Kidney (tissue), 14 donors: ENCODE results near the gene RETSAT. TPM values are rescaled to one million over a fixed set of nuclear protein-coding genes. Genes with fewer than 3 reads are reported as not detected.
A peak's percentile ranks its signal among the peaks of the same experiment; 100 is the strongest.

ENCODE experiments used
- DNase-seq, 5 donors: peaks; one replicate each; pipeline ENCODE4 v3.0.0-alpha.2; 2013 to 2020
- FAIRE-seq: peaks from 2 replicates; lab custom pipeline; 2012; peaks lifted over from hg19 to GRCh38; lab: Jason Lieb, UNC
- H3K27ac ChIP-seq, 2 donors: one replicate each; pipeline ENCODE4 v1.7.0; 2013; ENCODE audit warnings: low read depth in 2 of 2, low read length in 2 of 2, inconsistent platforms in 1 of 2
- H3K27me3 ChIP-seq: one replicate; pipeline ENCODE4 v1.7.1; 2013; ENCODE audit warnings: low read length, inconsistent platforms; ENCODE audit not compliant: control insufficient read depth, insufficient read depth
- H3K36me3 ChIP-seq, 3 donors: one replicate each; pipeline versions ENCODE4 v1.7.0 to v1.7.1; 2013; ENCODE audit warnings: low read length in 3 of 3, control low read depth in 1 of 3, inconsistent platforms in 1 of 3; ENCODE audit not compliant: insufficient read depth in 3 of 3, control insufficient read depth in 2 of 3
- H3K4me1 ChIP-seq, 3 donors: one replicate each; pipeline versions ENCODE4 v1.7.0 to v1.7.1; 2013; ENCODE audit warnings: low read length in 3 of 3, inconsistent platforms in 1 of 3, low read depth in 1 of 3; ENCODE audit not compliant: control insufficient read depth in 2 of 3, insufficient read depth in 2 of 3
- H3K4me3 ChIP-seq, 3 donors: one replicate each; pipeline versions ENCODE4 v1.7.0 to v1.8.1; 2013; ENCODE audit warnings: low read length in 3 of 3, control low read depth in 1 of 3, inconsistent platforms in 1 of 3
- H3K9ac ChIP-seq, 3 donors: one replicate each; pipeline versions ENCODE4 v1.7.0 to v1.7.1; 2013; ENCODE audit warnings: low read length in 3 of 3, control low read depth in 1 of 3, inconsistent platforms in 1 of 3
- H3K9me3 ChIP-seq, 3 donors: one replicate each; pipeline versions ENCODE4 v1.7.0 to v1.7.1; 2013; ENCODE audit warnings: low read length in 3 of 3, control low read depth in 1 of 3, inconsistent platforms in 1 of 3; ENCODE audit not compliant: control insufficient read depth in 2 of 3, insufficient read depth in 1 of 3
- intact Hi-C: fragments of 100-400 bp; cut with DNase I; formaldehyde crosslinking; loops from one replicate; pipeline ENCODE4 v1.11.1; 2022
- polyA plus RNA-seq: library from polyadenylated mRNA; stranded (reverse); fragments of 350-450 nt; fragmentation: Illumina TruSeq; extraction: RNeasy Lipid Tissue Mini Kit (QIAGEN cat#74804); gene quantifications from one replicate; pipeline ENCODE4 v1.2.3, GENCODE V29; 2014; ENCODE audit warnings: low read depth, low replicate concordance; ENCODE audit not compliant: insufficient read depth
- total RNA-seq: library from RNA; stranded (reverse); fragmentation: NEBNext Ultra II Directional; extraction: Animal tissue kit (Norgen Biotek cat#: 25700); gene quantifications from one replicate; pipeline ENCODE4 v1.2.1, GENCODE V29; 2021
- TF ChIP-seq, protein P1 (sequence below): IDR thresholded peaks from 3 replicates; pipeline ENCODE4 v1.5.1; 2012; ENCODE audit warnings: mild to moderate bottlenecking, moderate library complexity, borderline replicate concordance; ENCODE audit not compliant: insufficient read depth; ENCODE audit errors: extremely low read depth
- donor health status: control.
- donor health status: control.
- donor health status: control.
- donor health status: control.
- donor health status: control.
- donor health status: DM: yes; HTN: yes; CAD: no.
- donor health status: Normal renal cell carcinoma (clear cell type).

RETSAT gene
- total and polyA plus RNA-seq, 2 donors from 2014 or later, result 42.9 to 53.9 TPM

DNA sequence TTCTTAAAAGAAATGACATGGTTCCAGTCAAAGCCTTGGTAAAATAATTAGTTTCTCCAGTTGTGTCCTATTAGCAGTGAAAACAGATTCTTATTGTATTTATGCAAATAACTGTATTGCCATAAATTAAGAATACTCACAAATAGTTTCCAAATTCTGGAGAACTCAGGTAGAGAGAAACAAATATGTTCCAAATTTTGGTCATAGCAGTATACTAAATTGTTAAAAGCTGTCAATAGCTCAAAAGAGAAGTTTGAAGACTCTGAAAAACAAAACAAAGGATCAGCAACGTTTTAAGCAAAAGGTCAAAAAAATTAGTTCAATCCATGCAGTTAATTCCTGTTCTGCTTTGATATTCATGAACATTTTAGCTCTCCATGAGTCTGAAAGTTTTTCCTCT, 25.7 kb upstream of the RETSAT start:
- TF ChIP-seq, protein P1, sequence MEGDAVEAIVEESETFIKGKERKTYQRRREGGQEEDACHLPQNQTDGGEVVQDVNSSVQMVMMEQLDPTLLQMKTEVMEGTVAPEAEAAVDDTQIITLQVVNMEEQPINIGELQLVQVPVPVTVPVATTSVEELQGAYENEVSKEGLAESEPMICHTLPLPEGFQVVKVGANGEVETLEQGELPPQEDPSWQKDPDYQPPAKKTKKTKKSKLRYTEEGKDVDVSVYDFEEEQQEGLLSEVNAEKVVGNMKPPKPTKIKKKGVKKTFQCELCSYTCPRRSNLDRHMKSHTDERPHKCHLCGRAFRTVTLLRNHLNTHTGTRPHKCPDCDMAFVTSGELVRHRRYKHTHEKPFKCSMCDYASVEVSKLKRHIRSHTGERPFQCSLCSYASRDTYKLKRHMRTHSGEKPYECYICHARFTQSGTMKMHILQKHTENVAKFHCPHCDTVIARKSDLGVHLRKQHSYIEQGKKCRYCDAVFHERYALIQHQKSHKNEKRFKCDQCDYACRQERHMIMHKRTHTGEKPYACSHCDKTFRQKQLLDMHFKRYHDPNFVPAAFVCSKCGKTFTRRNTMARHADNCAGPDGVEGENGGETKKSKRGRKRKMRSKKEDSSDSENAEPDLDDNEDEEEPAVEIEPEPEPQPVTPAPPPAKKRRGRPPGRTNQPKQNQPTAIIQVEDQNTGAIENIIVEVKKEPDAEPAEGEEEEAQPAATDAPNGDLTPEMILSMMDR, result no peak
- FAIRE-seq (no peak), DNase-seq (no peak)
- Histone ChIP-seq H3K4me1 (no peaks in the 10 kb centered on the region), H3K27me3 (no peaks in the 10 kb centered on the region), H3K9ac (no peak overlapping the region), H3K4me3 (no peak overlapping the region), H3K36me3 (peaks cover 2 to 9% (median 7%) of the 10 kb centered on the region in 3 donors), H3K9me3 (peaks cover 0 to 3% (median 0%) of the 10 kb centered on the region in 3 donors), H3K27ac (no peak overlapping the region)
- intact Hi-C loops, result no loop called here

DNA sequence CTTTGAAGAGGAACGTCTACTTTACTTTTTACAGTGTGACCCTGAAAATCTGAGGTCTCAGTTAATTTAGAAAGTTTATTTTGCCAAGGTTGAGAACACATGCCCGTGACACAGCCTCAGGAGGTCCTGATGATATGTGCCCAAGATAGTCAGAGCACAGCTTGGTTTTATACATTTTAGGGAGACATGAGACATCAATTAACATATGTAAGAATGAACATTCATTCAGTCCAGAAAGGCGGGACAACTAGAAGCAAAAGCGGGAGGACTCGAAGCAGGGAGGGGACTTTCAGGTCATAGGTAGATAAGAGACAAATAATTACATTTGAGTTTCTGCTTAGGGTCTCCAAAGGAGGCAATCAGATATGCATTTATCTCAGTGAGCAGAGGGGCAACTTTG, 23.9 kb upstream of the RETSAT start:
- Histone ChIP-seq H3K27ac (no peak overlapping the region), H3K4me1 (no peaks in the 10 kb centered on the region), H3K4me3 (no peak overlapping the region), H3K27me3 (no peaks in the 10 kb centered on the region), H3K36me3 (peaks cover 2 to 9% (median 7%) of the 10 kb centered on the region in 3 donors), H3K9ac (no peak overlapping the region), H3K9me3 (peaks cover 0 to 3% (median 0%) of the 10 kb centered on the region in 3 donors)
- TF ChIP-seq, protein P1, result no peak
- no peak for FAIRE-seq
- intact Hi-C loops, result no loop called here
- DNase-seq, result no peak

DNA sequence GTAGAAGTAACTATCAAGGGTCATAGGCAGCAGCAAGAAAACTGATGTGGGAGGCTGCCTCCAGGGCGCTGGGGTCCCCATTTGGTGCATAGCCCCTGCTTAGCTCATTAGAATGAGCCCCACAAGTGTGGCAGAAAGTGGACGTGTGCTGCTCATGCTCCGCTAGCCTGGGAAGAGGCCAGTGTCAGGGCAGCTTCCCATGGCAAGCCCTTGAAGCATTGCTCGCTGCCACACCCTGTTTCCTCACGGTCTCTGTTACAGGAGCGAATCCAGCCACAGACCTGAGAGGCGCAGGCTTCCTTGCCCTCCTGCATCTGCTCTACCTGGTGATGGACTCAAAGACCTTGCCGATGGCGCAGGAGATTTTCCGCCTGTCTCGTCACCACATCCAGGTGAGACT, 22.8 kb upstream of the RETSAT start:
- intact Hi-C loops, result no loop called here
- H3K4me3 ChIP-seq, result no peak overlapping the region
- DNase-seq, result peak in 3 of 5 donors; percentile 43 to 48 (median 44)
- H3K9me3 ChIP-seq, result peaks cover 0 to 3% (median 0%) of the 10 kb centered on the region in 3 donors
- TF ChIP-seq, protein P1, result no peak
- H3K27ac ChIP-seq, result no peak overlapping the region
- FAIRE-seq, result no peak
- H3K36me3 ChIP-seq, result peaks cover 2 to 9% (median 7%) of the 10 kb centered on the region in 3 donors
- H3K9ac ChIP-seq, result no peak overlapping the region
- no peaks in the 10 kb centered on the region for H3K4me1 ChIP-seq
- H3K27me3 ChIP-seq, result no peaks in the 10 kb centered on the region
